CD4-positive, alpha-beta T cell treated with Interleukin-6 for 4 hours (primary cell): ENCODE measurements around the gene MCOLN3.
A peak's percentile ranks its signal among the peaks of the same experiment; 100 is the strongest.
"Not testable (repeated sequence)": the region's sequence is repeated elsewhere in the genome, so short reads cannot be mapped to it uniquely, and the experiment has no call there.

Source experiments
- DNase-seq: peaks from one replicate; pipeline ENCODE4 v3.0.0-alpha.2; 2020; ENCODE audit warnings: mixed read lengths

The MCOLN3 gene

DNA sequence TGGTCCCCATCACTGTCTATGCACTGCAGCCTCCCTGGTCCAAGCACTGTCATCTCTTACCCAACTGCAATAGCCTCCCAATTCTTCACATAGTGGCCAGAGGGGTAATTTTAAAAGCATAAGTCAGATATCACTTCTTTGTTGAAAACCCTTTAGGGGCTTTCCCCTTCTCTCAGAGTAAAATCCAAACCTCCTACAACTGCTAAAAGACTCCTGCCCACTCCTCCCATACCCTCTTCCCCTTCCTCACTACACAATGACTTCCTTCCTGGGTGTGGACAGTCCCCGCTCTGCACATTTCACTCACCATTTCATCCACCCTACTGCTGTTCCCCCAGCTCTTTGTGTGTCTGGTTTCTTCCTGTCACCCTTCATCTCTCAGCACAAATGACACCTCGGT is 59.7 kb downstream of the MCOLN3 start:
- DNase-seq: peak; percentile 2

DNA sequence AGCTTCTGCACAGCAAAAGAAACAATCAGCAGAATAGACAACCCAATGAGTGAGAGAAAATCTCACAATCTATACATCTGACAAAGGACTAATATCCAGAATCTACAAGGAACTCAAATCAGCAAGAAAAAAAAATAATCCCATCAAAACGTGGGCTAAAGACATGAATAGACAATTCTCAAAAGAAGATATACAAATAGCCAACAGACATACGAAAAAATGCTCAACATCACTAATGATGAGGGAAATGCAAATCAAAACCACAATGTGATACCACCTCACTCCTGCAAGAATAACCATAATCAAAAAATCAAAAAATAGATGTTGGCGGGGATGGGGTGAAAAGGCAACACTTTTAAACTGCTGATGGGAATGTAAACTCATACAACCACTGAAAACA is 61.7 kb downstream of the MCOLN3 start:
- not testable (repeated sequence) for DNase-seq

DNA sequence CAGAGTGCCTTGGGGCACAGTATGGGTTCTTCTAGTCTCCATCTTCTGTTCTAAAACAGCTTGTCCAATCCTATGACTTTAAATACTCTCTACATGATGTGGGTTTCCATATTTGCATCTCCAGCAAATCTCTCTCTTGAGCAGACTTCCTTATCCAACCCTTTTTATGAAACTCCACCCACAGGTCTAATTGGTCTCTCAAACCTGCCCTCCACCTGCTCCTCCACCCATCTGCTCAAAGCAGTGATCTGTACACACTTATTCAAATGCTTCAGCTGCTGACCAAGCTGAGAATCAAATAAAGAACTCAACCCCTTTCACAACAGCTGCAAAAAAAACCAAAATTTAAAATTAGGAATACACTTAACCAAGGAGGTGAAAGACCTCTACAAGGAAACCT is 62.9 kb downstream of the MCOLN3 start:
- DNase-seq: no peak

DNA sequence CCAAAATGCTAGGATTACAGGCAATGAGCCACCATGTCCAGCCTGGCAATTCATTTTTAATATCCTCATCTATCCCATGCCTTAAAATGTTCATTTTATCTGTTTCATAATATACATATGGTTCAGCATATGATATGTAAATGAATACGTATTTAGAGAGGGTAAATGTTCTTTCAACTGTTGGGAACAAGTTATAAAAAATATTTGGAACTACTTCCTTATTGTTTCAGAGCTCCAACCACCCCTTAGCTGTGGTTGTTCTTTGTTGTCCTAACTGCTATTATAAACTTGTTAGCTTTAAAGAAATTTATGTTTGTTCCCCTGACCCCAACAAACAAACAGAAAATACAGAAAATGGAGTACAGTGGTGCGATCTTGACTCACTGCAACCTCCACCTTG is 65.9 kb downstream of the MCOLN3 start:
- DNase-seq: no peak

DNA sequence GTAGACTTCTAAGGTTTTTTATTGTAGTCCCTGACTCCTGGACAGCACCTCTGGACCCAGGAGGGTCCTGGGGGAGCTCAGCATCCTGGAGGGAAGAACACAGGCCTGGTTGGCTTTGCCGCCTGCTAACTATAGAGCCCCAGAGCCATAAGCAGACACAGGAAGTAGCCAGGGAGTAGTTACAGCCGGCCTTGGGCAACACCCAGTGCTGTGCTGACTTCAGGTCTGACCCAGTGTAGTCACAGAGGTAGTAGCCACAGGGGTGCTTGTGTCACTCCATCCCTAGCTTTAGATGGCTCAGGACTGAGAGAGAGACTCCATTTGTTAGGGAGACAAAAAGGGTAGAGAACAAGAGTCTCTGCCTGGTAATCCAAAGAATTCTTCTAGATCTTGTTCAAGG is 73.3 kb downstream of the MCOLN3 start:
- no peak for DNase-seq

DNA sequence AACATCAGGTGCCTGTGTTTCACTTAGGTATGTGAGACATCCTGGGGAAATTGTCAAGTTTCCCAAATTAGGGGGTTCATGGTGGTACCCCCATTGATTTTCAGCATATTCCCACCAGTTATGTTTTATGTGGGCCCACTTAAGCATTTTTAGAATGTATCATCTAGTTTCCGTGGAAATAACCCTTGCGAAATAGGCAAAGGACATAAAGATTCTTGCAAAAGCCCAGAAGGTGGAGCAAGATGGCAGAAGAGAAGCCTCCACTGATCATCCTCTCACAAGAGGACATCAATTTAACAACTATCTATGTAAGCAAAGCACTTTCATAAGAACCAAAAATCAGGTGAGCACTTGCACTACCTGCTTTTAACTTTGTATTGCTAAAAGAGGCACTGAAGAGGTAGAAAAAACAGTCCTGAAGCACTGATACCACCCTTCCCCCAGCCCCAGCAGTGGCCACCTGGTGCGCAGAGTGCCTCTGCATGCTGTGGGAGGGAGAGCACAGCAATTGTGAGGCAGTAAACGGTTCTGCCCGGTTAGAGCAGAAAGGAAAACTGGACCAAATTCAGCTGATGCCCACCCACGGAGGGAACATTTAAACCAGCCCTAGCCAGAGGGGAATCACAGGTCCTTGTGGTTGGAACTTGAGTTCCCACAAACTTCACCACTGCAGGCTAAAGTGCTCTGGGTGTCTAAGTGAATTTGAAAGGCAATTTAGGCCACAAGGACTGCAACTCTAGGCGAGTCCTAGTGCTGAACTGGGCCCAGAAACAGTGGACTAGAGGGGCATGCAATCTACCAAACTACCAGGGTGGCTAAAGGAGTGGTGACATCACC is 74.6 kb downstream of the MCOLN3 start:
- no peak for DNase-seq

DNA sequence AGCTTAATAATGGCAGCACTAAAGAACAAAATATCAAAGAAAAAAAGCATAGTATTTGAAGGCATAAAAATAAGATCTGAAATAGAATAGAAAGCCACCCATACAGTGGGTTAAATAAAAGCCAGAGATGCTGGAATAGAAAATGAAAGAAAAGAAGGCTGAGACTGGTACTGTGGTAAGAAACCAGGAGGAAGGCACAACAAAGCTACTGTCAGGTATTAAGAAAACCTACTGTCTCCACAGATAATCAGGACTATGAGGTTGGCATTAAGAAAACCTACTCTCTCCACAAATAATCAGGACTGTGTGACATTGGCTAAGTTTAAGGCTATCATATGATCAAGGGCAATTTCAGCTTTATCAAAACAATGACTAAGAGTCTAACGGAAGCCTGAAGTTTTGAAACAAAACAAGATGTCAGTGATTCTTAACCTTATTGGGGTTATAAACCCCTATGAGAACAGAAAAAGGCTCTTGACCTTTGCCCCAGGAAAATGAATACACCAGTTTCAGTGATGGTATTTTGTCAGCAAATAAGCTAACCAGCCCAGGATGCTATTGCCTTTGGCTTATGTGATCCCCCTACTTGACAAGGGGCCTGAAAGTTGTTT is 75.8 kb downstream of the MCOLN3 start:
- DNase-seq: no peak

DNA sequence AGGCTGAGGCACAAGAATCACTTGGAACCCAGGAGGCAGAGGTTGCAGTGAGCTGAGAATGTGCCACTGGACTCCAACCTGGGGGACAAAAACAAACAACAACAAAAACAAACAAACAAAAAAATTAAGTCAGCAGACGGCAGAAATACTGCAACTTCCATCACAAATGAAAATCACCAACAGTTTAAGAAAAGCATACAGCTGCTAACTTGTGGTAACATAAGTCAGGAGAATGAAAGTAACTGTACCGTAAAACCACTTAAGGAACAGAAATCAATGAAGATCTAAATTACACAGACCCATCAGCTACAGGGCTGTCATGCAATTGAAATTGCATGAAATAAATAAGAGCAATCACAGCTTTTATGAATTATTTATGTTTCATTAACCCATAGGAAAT is 76.3 kb downstream of the MCOLN3 start:
- DNase-seq: no peak

DNA sequence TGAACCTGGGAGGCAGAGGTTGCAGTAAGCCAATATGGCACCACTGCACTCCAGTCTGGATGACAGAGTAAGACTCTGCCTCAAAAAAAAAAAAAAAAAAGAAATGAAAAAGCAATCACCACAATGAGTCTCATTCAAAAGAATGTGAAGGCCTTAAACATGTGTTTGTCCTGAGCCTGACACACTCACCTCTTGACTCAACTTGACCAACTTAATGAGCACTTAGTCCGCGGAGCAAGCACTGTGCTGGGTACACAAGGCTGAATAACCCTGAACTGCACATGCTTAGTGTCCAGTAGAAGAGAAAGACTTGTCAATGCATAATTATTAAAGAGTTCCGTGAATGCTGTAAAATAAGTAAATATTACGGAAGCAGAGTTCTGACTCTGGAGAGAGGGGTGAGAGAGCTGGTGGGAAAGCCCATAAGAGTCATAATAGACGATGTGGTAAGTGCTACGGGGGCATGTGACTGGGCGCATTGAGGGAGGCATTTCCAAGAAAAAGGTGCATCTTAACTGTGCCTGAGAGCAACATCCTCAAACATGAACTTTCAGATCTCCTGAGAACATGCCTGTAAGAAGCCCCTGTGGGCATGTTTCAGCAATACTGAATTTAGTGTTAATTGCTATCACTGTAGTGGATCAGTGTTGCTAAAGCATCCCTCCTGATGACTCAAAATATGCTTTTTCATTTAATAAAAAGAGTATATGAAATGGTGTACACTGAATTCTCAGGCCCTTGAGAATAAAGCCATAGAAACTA is 78.6 kb downstream of the MCOLN3 start:
- no peak for DNase-seq

DNA sequence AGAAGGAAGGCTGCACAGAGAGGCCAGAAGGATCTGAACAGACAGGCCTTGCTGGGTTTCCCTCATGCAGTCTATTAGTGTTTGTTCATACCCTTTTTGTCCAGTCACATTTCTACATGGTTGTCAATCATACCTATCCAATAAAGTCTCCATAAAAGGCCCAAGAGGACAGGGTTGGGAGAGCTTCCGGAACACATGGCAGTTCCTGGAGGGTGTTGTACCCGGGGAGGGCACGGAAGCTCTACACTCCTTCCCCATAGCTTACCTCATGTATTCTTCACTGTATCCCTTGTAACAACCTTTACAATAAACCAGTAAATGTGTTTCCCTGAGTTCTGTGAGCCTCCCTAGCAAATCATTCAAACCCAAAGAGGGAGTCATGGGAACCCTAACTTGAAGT is 79.4 kb downstream of the MCOLN3 start:
- no peak for DNase-seq

DNA sequence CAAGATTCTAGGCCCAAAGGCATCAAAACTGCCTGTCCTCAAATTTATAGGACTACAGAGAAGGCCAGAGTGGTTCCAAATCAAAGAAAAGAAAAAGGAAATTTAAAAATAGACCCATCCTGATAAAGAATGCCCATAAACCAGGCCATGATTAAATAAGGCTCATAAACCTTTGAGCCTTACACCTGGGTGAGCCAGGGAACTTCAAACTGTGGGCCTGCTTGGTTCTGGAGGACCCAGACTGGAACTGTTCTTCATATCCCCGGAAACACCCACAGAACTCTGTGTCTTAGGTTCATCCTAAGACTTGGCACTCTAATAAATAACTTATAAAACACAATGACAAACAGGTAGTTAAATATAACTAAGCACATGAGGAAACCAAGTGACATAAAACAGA is 80.2 kb downstream of the MCOLN3 start:
- no peak for DNase-seq
